GM21737 (cell line): Measurements from ENCODE around the gene KIF14.
A peak's percentile ranks its signal among the peaks of the same experiment; 100 is the strongest.

Source experiments
- ATAC-seq: cut with Tn5 transposase; IDR thresholded peaks from one replicate; pipeline ENCODE4 v1.9.1; 2021; ENCODE audit warnings: mild to moderate bottlenecking, moderate library complexity; ENCODE audit not compliant: unreplicated experiment

Gene KIF14

GRCh38 chr1:200620273-200621131, at the start of gene KIF14:
TSS of gene KIF14 (minus strand) at chr1:200620751. CDS start at chr1:200618723, 2,028 bp downstream.
- ATAC-seq, result peak; percentile 94

- peak; percentile 84 for ATAC-seq
Measured at GRCh38 chr1:200669314-200670241, 49.0 kb upstream of the KIF14 start, which contains the start of gene DDX59. TSS of gene DDX59 (minus strand) at chr1:200669907. CDS start at chr1:200666740, 3,167 bp downstream.

DNA sequence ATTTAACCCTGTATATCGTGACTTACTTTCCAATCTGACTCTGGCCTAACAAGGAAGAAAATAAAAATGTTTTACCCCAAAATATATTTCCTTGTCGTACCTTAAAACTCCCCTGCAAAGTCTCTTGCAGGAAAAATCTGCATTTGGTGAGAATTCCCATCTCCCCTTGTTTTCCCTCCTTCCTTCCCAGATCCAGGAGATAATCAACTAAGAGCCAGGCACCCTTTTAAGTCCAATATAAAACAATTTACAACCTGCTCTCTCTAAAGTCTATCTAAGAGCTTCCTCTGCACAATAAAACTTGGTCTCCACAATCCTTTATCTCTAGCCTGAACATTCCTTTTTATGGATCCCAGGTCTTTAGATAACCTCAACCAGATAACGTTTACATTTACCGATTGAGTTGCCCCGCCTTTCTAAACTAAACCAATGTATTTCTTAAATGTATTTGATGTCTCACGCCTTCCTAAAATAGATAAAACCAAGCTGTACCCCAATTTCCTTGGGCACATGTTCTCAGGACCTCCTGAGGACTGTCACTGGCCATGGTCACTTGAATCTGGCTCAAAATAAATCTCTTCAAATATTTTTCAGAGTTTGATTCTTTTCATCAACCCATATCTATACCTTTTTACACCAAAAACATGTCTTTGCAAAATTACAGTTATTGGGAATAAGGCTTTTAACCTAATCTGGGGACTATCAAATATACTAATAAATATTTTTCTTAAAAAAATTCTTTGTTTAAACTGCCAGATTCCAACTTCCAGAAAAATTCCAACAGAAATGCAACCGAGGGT, 48.2 kb upstream of the KIF14 start:
- no peak for ATAC-seq

GRCh38 chr1:200666309-200666708, 45.8 kb upstream of the KIF14 start:
- ATAC-seq, result no peak

DNA sequence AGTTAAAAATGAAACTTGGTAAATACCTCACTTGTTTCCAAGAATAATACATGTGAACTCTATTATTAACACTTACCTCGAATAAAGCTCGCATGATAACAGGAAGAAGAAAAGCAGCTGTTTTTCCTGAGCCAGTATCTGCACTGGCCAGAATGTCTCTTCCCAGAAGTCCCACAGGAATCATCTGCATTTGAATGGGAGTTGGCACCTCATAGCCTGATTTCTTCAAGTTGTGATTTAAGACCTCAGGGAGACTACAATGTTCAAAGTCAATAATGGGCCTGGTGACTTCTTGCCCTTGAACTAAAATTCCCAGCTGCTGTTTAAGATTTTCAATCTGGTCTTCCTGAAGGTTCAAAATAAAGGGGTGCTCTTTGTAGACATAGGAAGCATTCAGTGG, 45.3 kb upstream of the KIF14 start:
- ATAC-seq, result no peak

DNA sequence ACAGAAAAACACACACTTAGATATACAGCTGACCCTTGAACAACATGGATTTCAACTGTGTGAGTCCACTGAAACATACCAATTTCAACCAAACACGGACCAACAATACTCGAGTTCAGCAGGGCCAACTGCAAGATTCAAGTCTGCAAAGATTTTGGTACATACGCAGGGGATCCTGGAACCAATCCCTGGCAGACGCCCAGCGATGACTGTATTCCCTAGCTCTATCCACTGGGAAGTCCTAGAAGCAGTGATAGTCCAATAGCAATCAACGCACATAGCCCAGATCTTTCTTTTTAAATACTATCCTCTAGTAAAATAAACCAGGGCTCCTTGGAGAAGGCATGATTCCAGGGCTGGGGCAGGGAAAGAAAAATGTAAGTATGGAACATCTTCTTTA, 40.2 kb upstream of the KIF14 start:
- no peak for ATAC-seq

DNA sequence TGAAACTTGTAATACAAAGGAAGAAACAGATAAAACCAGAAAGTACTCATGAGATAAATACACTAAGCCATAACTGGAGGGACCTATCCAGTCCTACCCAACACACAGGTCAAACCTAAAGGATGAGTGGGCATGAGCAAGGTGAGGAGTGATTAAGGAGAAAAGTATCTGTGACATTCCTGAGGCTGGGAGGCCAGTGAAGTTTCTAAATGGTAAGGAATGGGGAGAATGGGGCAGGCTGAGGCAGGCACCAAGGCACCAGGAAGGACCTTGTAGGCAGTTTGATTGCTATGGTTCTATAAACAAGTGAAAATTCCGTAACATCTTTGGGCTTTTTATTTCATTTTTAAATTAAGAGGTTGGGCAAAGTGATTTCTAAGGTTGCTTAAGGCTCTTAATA, 38.7 kb upstream of the KIF14 start:
- ATAC-seq, result no peak

DNA sequence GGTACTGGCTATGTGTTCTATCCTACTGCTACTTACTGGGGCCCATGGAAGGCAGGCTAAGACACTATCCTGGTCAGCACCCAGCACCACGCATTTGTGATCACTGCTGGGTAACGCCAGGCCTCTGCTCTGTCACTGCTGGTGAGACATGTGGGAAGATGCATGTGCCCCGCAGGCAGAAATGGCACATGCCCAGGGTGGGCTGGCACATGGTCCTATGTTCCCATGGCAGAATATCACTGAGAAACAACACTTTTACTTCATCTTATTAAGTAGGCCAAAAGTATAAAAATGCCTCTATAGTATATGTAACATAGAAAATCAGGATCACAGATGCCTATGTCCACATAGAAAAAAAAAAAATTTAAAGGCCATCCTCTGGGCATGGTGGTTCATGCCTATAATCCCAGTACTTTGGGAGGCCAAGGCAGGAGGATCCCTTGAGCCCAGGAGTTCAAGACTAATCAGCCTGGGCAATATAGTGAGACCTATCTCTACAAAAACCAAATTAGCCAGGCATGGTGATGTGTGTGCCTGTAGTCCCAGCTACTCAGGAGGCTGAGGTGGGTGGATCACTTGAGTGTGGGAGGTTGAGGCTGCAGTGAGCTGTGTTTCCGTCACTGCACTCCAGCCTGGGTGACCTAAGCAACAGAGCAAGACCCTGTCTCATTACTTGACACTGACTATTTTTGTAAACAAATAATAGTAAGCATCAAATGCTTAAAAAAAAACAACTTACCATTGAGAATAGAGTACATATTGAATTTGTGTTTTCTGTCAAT, 37.7 kb upstream of the KIF14 start:
- no peak for ATAC-seq

DNA sequence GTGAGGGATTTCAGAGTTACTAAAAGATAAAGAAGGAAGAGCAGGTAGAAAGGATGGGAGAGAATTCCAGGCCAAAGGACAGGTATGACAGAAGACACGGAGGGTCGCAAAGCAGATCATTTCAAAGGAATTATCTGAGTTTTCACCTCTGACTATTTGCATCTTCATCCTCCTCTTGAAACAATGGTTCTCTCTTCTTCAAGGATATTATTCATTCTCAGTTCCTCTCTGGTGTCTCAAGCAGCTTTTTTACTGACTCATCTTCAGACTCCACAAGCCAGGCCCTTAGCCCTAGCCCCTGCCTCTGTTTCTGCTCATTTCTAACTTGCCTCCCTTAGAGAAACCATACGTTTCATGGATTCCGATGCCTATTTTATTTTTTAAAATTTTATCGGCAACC, 34.1 kb upstream of the KIF14 start:
- ATAC-seq, result peak; percentile 93

GRCh38 chr1:200653022-200653462, 32.5 kb upstream of the KIF14 start:
- no peak for ATAC-seq

GRCh38 chr1:200652378-200652777, 31.8 kb upstream of the KIF14 start:
- ATAC-seq, result no peak

DNA sequence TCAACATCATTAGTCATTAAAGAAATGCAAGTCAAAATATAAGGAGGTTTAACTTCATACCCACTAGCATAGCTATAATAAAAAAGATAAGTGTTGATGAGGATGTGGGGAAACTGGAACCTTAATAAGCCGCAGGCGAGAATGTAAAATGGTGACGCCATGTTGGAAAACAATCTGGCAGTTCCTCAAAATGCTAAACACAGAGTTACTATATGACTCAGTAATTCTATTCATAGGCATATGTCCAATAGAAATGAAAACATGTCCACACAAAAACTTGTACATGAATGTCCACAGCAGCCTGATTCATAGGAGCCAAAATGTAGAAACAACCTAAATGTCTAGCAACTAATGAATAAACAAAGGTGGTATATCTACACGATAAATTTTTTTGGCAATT, 26.0 kb upstream of the KIF14 start:
- no peak for ATAC-seq

DNA sequence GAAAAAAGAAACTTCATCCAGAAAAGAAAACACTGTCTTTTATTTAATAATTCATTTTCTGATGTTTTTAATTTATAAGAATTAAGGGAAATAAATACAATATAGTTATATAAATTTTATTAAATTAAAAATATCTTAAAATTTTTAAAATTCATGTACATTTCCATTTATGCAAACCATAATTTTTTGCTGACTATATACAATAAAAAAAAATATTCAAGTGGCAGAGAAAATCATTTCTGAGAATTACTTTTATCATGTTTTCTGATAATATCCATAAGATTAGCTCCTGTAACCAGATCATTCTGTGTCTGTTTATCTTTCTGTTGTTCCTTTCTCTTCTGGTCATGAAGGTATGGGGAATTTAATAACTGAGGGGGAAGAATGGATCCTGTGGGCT, 23.5 kb upstream of the KIF14 start:
- ATAC-seq, result no peak

DNA sequence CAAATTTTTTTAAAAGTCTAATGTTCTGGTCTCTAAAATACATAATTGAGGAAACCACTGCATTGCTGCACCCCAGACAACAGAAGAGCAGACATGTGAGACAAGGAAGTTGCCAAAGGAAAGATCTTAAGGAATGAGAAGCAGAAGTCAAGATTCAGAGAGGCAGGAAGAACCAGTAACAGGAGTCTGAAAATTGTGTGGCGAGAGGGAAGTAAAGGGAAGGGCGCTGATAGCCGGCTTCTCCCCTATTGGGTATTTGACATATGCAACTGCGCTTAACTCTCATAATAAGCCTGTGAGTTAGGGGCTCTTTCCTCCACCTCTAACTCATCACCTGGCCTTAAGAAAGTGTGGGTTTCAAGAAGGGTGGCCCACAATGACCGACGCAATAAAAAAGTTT, 21.9 kb upstream of the KIF14 start:
- ATAC-seq, result no peak

DNA sequence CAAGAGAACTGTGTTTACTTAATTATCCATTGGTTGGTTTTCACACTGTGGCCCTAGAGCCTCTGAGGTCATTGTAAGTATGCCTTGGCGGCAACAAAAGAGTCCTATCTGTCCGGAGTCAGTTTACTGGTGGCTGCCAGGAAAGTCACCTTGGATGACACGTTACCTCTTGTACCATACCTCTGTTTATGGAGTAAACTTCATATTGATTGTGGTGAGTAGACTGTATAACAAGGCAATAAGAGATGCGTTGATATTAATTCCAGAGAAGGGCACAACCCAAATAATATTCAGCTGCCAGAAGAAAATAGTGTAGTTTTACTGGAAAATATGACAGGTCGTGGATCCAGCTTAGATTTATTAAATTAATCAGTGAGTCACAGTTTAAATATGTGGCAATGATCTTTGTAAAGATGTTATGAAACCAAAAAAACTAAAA, 20.4 kb upstream of the KIF14 start:
- ATAC-seq, result no peak

GRCh38 chr1:200640373-200640962, 19.9 kb upstream of the KIF14 start:
- no peak for ATAC-seq

- ATAC-seq, result no peak
Measured at GRCh38 chr1:200638073-200638472, 17.5 kb upstream of the KIF14 start.

GRCh38 chr1:200636681-200637080, 16.1 kb upstream of the KIF14 start:
- no peak for ATAC-seq

DNA sequence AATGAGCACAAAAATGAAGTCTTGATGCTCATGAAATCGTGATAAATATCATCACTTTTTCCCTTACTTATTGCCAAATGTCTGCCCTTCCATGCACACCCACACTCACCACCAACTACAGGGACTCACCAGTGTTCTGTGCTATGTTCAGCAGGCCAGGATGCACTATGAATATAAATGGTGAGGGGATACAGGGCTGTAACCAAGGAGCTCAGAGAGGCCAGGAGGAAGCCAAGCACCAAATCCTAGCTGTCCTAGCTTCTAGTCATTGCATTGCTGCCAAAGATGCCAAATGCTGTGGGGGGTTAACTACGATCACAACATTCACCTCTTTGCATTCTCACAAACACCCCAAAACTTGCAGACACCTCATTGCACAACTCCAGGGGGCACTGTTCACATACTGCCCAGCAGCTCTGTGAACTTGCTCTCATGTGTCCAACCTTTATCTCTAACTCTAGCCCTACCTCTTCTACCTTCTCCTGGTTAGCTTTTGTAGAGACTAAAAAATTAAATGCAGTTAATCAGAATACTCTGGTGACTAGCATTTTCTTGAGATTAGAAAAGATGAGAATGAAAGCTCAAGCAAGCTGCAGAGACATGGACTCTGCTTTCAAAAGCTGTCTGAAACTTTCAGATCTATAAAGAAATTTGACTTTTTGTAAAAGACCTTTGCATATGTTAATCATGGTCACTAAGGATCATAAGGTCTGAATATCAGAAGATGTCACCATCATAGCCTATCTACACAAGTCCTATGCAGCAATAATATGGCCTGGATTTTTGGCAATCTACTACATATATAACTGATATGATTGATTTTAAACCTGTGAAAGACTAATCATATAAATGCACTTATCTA, 13.9 kb upstream of the KIF14 start:
- no peak for ATAC-seq
